ENCODE data around the gene AFTPH. TPM values are rescaled to one million over a fixed set of nuclear protein-coding genes. Genes with fewer than 3 reads are reported as not detected.

Gene AFTPH
- total RNA-seq, 2 donors from 2014 or later = 32.0 to 52.9 TPM

- H3K36me3 ChIP-seq (replicated peaks in 1 of 2; ENCODE audit: insufficient read depth in 1 of 2, low read depth in 2 of 2) = no peaks in the 10 kb centered on the region
- H3K4me1 ChIP-seq = peaks cover 14% of the 10 kb centered on the region
- H3K27ac ChIP-seq = no peak overlapping the region
- no peaks in the 10 kb centered on the region for H3K9me3 ChIP-seq
- H3K27me3 ChIP-seq = no peaks in the 10 kb centered on the region
- WGBS, 2 donors = 84 to 87% methylated on average over 6 of the region's 6 CpGs
- ATAC-seq = no peak
- TF ChIP-seq, protein P1, sequence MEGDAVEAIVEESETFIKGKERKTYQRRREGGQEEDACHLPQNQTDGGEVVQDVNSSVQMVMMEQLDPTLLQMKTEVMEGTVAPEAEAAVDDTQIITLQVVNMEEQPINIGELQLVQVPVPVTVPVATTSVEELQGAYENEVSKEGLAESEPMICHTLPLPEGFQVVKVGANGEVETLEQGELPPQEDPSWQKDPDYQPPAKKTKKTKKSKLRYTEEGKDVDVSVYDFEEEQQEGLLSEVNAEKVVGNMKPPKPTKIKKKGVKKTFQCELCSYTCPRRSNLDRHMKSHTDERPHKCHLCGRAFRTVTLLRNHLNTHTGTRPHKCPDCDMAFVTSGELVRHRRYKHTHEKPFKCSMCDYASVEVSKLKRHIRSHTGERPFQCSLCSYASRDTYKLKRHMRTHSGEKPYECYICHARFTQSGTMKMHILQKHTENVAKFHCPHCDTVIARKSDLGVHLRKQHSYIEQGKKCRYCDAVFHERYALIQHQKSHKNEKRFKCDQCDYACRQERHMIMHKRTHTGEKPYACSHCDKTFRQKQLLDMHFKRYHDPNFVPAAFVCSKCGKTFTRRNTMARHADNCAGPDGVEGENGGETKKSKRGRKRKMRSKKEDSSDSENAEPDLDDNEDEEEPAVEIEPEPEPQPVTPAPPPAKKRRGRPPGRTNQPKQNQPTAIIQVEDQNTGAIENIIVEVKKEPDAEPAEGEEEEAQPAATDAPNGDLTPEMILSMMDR (IDR thresholded peaks at IDR 0.05) = no peak
- TF ChIP-seq POLR2A (IDR thresholded peaks at IDR 0.05) = no peak
- DNase-seq = no peak
- intact Hi-C loops (cut with DNase I) = no loop called here
- H3K4me3 ChIP-seq = no peak overlapping the region
Observed at GRCh38 chr2:64563436-64563938, 39.4 kb downstream of the AFTPH start.

DNA sequence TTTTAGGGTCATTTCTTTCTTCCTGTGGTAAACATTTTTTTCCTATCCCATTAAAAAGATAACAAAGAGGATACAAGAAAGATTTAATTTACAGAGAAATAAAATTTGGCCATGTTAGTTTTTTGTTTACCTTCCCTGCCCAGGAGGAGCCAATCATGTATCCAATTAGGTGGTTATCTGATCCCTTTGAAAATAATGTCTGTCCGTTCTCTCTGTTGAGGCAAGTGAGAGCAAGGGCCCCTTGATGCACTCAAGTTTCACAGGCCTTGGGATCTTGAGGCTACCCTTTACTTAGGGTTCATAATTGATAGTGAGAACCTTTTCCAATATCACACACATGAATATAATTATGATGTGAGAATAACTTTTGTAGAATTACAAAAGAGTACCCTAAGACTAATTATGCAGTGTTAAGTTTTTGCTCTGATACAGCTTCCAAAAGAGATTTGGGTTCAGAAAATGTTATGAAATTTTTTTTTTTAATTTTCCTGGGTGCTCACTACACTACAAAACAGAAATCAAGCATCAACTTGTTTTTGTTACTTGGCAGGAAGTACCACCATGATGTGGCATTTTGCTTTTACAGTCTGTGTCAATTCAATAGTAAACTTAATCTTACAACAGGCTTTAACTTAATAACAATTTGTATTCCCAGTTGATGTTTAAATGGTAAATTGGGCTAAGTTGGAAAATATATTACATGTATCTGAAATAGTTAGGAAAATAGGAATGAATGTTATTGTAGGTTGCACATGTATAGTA is 42.0 kb downstream of the AFTPH start:
- DNase-seq (no peak), ATAC-seq (no peak)
- Histone ChIP-seq H3K27me3 (no peaks in the 10 kb centered on the region), H3K4me3 (no peak overlapping the region), H3K4me1 (peaks cover 7% of the 10 kb centered on the region), H3K27ac (no peak overlapping the region), H3K36me3 (replicated peaks in 1 of 2; ENCODE audit: insufficient read depth in 1 of 2, low read depth in 2 of 2) (peaks cover 0 to 3% of the 10 kb centered on the region in 2 donors), H3K9me3 (no peaks in the 10 kb centered on the region)
- intact Hi-C loops (cut with DNase I) = no loop called here
- TF ChIP-seq, protein P1 (IDR thresholded peaks at IDR 0.05) = no peak
- no peak for TF ChIP-seq POLR2A (IDR thresholded peaks at IDR 0.05)
- WGBS, 2 donors = 68 to 77% methylated on average over 1 of the region's 1 CpG

GRCh38 chr2:64567473-64567872 is 43.3 kb downstream of the AFTPH start:
- intact Hi-C loops (cut with DNase I) = no loop called here
- peaks cover 2% of the 10 kb centered on the region for H3K4me1 ChIP-seq
- no peak overlapping the region for H3K4me3 ChIP-seq
- no peak for ATAC-seq
- TF ChIP-seq, protein P1 (IDR thresholded peaks at IDR 0.05) = no peak
- TF ChIP-seq POLR2A (IDR thresholded peaks at IDR 0.05) = no peak
- H3K9me3 ChIP-seq = no peaks in the 10 kb centered on the region
- DNase-seq = no peak
- 69 to 80% methylated on average over 6 of the region's 6 CpGs for WGBS, 2 donors
- H3K36me3 ChIP-seq (replicated peaks in 1 of 2; ENCODE audit: insufficient read depth in 1 of 2, low read depth in 2 of 2) = peaks cover 0 to 3% of the 10 kb centered on the region in 2 donors
- H3K27ac ChIP-seq = no peak overlapping the region
- H3K27me3 ChIP-seq = no peaks in the 10 kb centered on the region

- H3K27ac ChIP-seq = no peak overlapping the region
- peaks cover 0 to 4% of the 10 kb centered on the region in 2 donors for H3K36me3 ChIP-seq (replicated peaks in 1 of 2; ENCODE audit: insufficient read depth in 1 of 2, low read depth in 2 of 2)
- H3K9me3 ChIP-seq = no peaks in the 10 kb centered on the region
- no peak for DNase-seq
- no peak overlapping the region for H3K4me3 ChIP-seq
- intact Hi-C loops (cut with DNase I) = no loop called here
- TF ChIP-seq, protein P1 (IDR thresholded peaks at IDR 0.05) = no peak
- no peak for TF ChIP-seq POLR2A (IDR thresholded peaks at IDR 0.05)
- ATAC-seq = no peak
- H3K27me3 ChIP-seq = no peaks in the 10 kb centered on the region
- WGBS, 2 donors = 96 to 97% methylated on average over 7 of the region's 7 CpGs
- H3K4me1 ChIP-seq = peaks cover 6% of the 10 kb centered on the region
Observed at GRCh38 chr2:64568836-64569235, 44.7 kb downstream of the AFTPH start.

GRCh38 chr2:64574871-64575270 is 50.7 kb downstream of the AFTPH start:
- no peak overlapping the region for H3K4me3 ChIP-seq
- H3K36me3 ChIP-seq (replicated peaks in 1 of 2; ENCODE audit: insufficient read depth in 1 of 2, low read depth in 2 of 2) = peaks cover 0 to 6% of the 10 kb centered on the region in 2 donors
- H3K27ac ChIP-seq = no peak overlapping the region
- no peaks in the 10 kb centered on the region for H3K9me3 ChIP-seq
- no peaks in the 10 kb centered on the region for H3K27me3 ChIP-seq
- ATAC-seq (no peak), DNase-seq (no peak)
- intact Hi-C loops (cut with DNase I) = no loop called here
- no peak for TF ChIP-seq POLR2A (IDR thresholded peaks at IDR 0.05)
- TF ChIP-seq, protein P1 (IDR thresholded peaks at IDR 0.05) = no peak
- H3K4me1 ChIP-seq = peaks cover 12% of the 10 kb centered on the region
- WGBS, 2 donors = 69 to 82% methylated on average over 1 of the region's 1 CpG

Data from body of pancreas (tissue), 4 donors.